NCI-H2171 treated with DMSO at 0.1 percent for 48 hours (cell line): ENCODE data around the gene SETMAR.
"Not testable (repeated sequence)": the region's sequence is repeated elsewhere in the genome, so short reads cannot be mapped to it uniquely, and the experiment has no call there.

Experiments used
- DNase-seq: peaks from one replicate; lab custom pipeline; 2025; lab: John Stamatoyannopoulos, UW

The SETMAR gene

DNA sequence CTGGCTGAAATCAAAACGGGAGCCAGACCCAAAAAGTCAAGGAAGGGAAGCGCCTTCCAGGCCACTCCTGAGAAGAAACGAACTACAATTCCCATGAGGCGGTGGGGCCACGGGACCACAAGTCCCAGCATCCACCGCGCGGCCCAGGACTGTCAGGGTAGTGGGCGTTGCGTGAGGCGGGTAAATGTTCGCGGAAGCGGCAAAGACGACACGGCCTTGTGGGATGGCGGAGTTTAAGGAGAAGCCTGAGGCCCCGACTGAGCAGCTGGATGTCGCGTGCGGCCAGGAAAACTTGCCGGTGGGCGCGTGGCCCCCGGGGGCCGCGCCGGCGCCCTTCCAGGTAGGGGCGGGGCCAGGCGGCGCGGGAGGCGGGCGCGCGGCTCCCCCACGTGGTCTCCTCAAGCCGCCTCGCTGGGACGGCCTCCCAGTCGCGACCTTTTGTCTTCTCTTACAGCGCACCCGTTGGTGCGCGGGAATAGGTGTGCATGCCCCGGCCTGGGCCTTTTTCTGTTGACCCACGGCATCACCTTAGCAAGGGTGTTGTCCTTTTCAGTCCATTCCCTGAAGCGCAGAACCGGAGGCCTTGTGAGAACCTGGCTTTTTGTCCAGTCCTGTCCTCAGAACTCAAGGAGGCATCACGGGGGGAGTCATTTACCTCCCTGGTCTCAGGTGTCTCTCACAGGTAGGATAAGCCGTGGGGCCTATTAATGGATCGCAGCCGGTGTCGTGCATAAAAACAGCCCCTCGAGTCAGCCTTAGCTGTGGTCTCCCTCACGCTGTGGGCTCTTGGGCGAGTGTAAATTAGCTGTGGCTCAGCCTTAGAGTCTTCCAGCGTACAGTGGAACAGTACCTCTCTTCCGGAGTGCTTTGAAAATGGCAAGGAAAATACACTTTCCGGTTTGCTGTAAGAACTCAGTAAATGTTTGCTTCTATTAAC lies at the start of gene SETMAR:
Gene SETMAR (plus strand): TSS at position 183 of the 937 bp plus-strand sequence. CDS start 2 bp downstream, at position 185.
- peak; percentile 76 for DNase-seq

GRCh38 chr3:4261406-4261805 lies 41.8 kb upstream of the SETMAR start:
- peak; percentile 71 for DNase-seq

DNA sequence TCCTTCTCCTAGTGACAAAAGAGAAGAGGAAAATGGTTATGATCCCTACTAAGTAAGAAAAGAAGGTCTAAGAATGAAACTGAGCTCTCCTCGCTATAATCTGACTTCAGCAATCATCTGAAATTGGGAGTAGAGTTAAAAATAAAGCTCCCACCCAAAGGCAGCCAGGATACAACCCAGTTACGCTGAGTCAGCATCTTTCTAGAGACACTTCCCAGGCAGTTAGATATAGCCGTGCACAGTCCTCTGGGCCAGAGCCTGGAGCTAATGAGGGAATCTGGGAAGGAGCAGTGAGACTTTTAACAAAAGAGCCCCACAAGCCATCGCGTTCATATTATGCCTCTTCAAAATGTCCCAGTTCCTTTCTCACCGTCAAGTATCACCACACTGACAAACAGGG lies 39.1 kb upstream of the SETMAR start:
- DNase-seq = no peak

GRCh38 chr3:4270720-4271119 lies 32.4 kb upstream of the SETMAR start:
- no peak for DNase-seq

- DNase-seq = peak; percentile 55
Measured at GRCh38 chr3:4271834-4272233, 31.3 kb upstream of the SETMAR start.

- DNase-seq = no peak
Measured at GRCh38 chr3:4279516-4280105, 23.6 kb upstream of the SETMAR start.

GRCh38 chr3:4281991-4282390 lies 21.2 kb upstream of the SETMAR start:
- DNase-seq = no peak

- DNase-seq = no peak
Measured at GRCh38 chr3:4284865-4285264, 18.3 kb upstream of the SETMAR start.

DNA sequence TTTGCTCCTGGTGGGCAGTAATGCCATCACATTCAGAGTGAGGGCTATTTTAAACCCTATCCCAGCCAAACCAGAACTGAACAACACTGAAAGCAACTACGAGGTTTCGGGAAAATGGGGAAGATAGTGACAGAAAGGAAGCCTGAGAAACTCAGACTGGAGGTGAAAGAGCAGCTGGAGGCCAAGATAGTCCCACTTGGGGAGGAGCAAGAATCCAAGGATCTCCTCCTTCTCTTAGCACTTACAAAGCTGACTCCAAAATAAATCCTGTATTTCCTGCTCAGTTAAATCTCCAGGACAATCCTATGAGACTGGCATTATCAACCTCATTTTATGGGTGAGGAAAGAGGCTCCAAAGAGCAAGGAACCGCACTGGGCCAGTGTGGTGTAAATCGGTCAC lies 14.1 kb upstream of the SETMAR start:
- DNase-seq = no peak

- DNase-seq = peak; percentile 49
Measured at GRCh38 chr3:4290272-4290893, 12.8 kb upstream of the SETMAR start.

DNA sequence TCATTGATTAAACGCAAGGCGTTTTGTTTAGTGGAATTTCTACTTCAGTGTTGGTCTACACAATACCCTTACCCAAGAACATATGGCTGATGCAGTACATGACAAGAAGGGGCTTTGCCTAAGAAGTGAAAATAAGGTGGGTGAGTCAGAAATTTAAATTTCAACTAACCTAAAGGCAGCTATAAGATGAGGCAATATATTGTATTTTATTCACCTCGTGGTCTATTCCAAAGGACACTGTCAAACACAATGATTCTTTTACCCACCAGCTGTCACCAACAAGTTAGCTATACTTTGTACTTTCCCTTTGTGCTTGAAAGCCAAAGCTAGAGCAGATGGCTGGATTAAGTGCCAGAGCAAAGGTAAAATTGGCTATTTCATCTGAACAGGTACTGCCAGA lies 10.9 kb upstream of the SETMAR start:
- peak; percentile 66 for DNase-seq

GRCh38 chr3:4294616-4295327 lies 8.4 kb upstream of the SETMAR start:
- DNase-seq = no peak

GRCh38 chr3:4296454-4296853 lies 6.7 kb upstream of the SETMAR start:
- not testable (repeated sequence) for DNase-seq

- DNase-seq = no peak
Measured at GRCh38 chr3:4297486-4297885, 5.7 kb upstream of the SETMAR start.

GRCh38 chr3:4302747-4303146 lies 422 bp upstream of the SETMAR start:
- no peak for DNase-seq

GRCh38 chr3:4305210-4305609 lies 2.0 kb downstream of the SETMAR start:
- not testable (repeated sequence) for DNase-seq

- DNase-seq = no peak
Measured at GRCh38 chr3:4306091-4306490, 2.9 kb downstream of the SETMAR start.

DNA sequence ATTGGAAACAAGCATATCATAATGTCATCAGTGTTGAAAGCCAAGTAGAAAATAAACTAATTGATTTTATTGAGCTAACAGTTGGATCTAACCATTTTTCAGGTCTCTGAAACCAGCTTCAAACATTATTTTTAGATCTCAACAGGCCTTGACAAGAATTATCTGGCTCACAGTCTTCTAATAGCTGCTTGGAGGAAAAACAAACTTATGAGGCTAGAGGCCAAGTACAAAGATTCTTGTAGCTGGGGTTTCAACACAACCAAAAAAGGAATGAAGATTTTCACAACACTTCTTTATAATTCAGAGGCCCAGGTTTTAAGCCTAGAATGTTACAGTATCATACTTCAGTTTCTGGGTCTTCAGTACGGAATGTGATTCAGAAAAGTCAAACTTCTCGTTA lies 3.7 kb downstream of the SETMAR start:
- DNase-seq = no peak

- DNase-seq = no peak
Measured at GRCh38 chr3:4309491-4310128, 6.4 kb downstream of the SETMAR start.

DNA sequence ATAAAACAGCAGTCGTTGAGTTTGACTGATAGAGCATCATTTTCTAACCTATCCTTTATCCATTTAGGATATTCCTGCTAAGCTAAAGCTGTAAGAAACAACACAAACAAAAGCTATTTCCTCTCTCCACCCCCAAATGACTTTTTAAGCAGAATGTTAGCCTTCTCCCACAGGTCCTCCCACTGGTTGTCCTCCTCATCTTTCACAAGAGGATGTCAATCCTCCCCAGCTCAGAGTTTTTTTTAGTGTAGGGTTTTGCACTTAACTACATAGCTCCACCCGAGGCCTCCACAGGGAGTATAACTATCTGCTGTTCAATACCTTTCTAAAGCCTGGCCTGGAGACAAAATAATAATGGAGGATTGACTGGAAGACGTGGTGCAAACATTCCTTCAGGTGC lies 7.8 kb downstream of the SETMAR start:
- DNase-seq = no peak

DNA sequence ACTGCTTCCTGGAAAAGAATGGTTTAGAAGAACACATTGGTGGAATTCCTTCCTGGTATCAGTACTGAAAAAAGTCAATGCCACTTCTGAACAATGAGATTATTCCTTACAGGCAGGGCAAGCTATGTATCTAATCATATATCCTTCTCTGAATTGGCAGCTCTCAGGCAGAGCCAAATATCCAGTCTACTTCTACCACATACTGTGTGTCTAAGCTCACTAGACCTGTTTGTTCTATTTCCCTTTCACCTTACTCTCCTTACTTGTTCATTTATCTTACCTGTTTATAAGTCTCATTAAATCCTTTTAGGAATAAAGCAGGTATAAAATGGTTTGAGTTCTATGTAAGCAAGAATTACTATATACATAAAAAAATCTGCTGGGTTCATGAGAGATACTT lies 8.3 kb downstream of the SETMAR start:
- no peak for DNase-seq
